Esophagus squamous epithelium (tissue), 5 donors: ENCODE measurements around the gene ZBTB42. TPM values are rescaled to one million over a fixed set of nuclear protein-coding genes. Genes with fewer than 3 reads are reported as not detected.

Source experiments
- DNase-seq: peaks from one replicate; lab custom pipeline; 2025; lab: John Stamatoyannopoulos, UW
- H3K27ac ChIP-seq, 4 donors: fragments of 200-600 bp; sonication (generic); one replicate each; pipeline ENCODE4 v1.5.1; 2016 to 2019; ENCODE audit warnings: mild to moderate bottlenecking in 1 of 4
- H3K27me3 ChIP-seq, 4 donors: fragments of 200-600 bp; sonication (generic); 1 replicate in 3 of 4; 2 replicates in 1 of 4; pipeline versions ENCODE4 v1.5.1 to v1.6.0; 2017 to 2021; ENCODE audit warnings: antibody characterized with exemption in 1 of 4
- H3K36me3 ChIP-seq, 3 donors: fragments of 200-600 bp; sonication (generic); one replicate each; pipeline ENCODE4 v1.5.1; 2016 to 2019
- H3K4me1 ChIP-seq, 3 donors: fragments of 200-600 bp; sonication (generic); one replicate each; pipeline ENCODE4 v1.5.1; 2017 to 2019
- H3K4me3 ChIP-seq, 4 donors: fragments of 200-600 bp; sonication (generic); 1 replicate in 3 of 4; 2 replicates in 1 of 4; pipeline ENCODE4 v1.5.1; 2016 to 2019; ENCODE audit warnings: mild to moderate bottlenecking in 2 of 4, moderate library complexity in 1 of 4
- H3K9me3 ChIP-seq, 3 donors: fragments of 200-600 bp; sonication (generic); one replicate each; pipeline ENCODE4 v1.5.1; 2016 to 2019
- CTCF ChIP-seq, 6 experiments: fragments of 450-650 bp in 4 of 6; fragments of 200-600 bp in 2 of 6; sonication (generic) in 2 of 6; IDR thresholded peaks; one replicate each; pipeline ENCODE4 v1.5.1; 2016 to 2019; ENCODE audit warnings: antibody characterized with exemption in 6 of 6, mild to moderate bottlenecking in 4 of 6, moderate library complexity in 4 of 6
- POLR2A ChIP-seq, 4 donors: fragments of 450-650 bp; IDR thresholded peaks; one replicate each; pipeline ENCODE4 v1.6.1; 2017; ENCODE audit warnings: antibody characterized with exemption in 4 of 4, mild to moderate bottlenecking in 4 of 4, moderate library complexity in 3 of 4
- WGBS, 2 donors: methylation state at CpG; one replicate each; pipeline ENCODE4 v1.1.5; 2018; 5-methylcytosine and 5-hydroxymethylcytosine counted together
- intact Hi-C: fragments of 100-400 bp; cut with DNase I; formaldehyde crosslinking; loops from one replicate; pipeline ENCODE4 v1.15.0; 2022
- total RNA-seq, 4 donors: library from RNA; depleted of rRNA; stranded (reverse); fragments of >200 nt; gene quantifications; one replicate each; pipeline ENCODE4 v1.1.0, GENCODE V29; 2016
- donor health status: DM: yes; HTN: yes; CAD: no.

Gene ZBTB42
- 10 to 100 TPM in 2 of 4 donors, 1 to 10 TPM in 2; 4.7 to 14.2 (median 8.4) TPM for total RNA-seq

GRCh38 chr14:104800771-104801519, at the start of gene ZBTB42:
Gene ZBTB42, plus strand, starts transcription at chr14:104801101. Its CDS starts 97 bp downstream, at chr14:104801198.
- DNase-seq: peak; percentile 21
- Histone ChIP-seq H3K4me3 (peak within 1 kb of the TSS; percentile 55 to 74 (median 60)), H3K4me1 (peaks cover 38 to 89% (median 47%) of the 10 kb centered on the region in 3 donors), H3K27ac (peak within 1 kb of the TSS; percentile 90 to 95 (median 94)), H3K27me3 (no peaks in the 10 kb centered on the region), H3K36me3 (no peaks in the 10 kb centered on the region), H3K9me3 (no peaks in the 10 kb centered on the region)
- WGBS, 2 donors: 0 to 40% methylated on average over 1 to 16 of the region's 105 CpGs
- TF ChIP-seq POLR2A (IDR thresholded peaks at IDR 0.05) (peak in 2 of 4 donors; percentile 20 to 56), CTCF (IDR thresholded peaks at IDR 0.05) (no peak)
- intact Hi-C loops: no loop called here

DNA sequence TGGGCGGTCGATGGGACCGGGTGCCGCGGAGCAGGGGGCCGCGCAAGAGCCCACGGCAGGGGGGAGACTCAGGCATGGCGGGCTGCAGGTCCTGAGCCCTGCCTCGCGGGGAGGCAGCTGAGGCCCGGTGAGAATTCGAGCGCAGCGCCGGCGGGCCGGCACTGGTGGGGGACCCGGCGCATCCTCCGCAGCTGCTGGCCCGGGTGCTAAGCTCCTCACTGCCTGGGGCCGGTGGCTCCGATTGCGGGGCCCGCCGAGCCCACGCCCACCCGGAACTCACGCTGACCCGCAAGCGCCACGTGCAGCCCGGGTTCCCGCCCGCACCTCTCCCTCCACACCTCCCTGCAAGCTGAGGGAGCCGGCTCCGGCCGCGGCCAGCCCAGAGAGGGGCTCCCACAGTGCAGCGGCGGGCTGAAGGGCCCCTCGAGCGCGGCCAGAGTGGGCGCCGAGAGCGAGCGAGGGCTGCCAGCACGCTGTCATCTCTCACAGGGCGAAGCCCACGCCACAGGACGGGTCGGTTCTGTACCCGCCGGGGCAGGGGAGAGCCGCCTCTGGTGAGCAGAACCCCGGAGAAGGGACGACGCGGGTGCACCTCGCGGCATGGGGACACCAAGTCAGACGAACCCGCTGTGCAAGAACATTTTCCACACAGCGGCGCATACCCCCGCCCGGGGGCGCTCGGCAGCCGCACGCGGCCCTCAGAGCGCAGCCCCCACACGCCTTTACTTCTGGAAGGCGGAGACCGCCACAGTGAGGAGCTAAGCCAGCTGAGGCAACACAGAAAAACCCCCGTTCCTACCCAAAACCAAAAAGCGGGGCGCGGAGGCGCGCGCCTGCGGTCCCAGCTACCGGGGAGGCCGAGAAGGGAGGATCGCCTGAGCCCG, 49.1 kb upstream of the ZBTB42 start:
- H3K36me3 ChIP-seq: peaks cover 5 to 19% (median 9%) of the 10 kb centered on the region in 3 donors
- no peaks in the 10 kb centered on the region for H3K9me3 ChIP-seq
- peak overlapping the region; percentile 76 to 99 (median 91) for H3K4me3 ChIP-seq
- WGBS, 2 donors: 20 to 30% methylated on average over 4 to 13 of the region's 90 CpGs
- H3K27me3 ChIP-seq: no peaks in the 10 kb centered on the region
- DNase-seq: no peak
- H3K4me1 ChIP-seq: peaks cover 44 to 75% (median 52%) of the 10 kb centered on the region in 3 donors
- peak overlapping the region; percentile 86 to 96 (median 95) for H3K27ac ChIP-seq
- TF ChIP-seq CTCF (IDR thresholded peaks at IDR 0.05): no peak
- intact Hi-C loops: no loop called here

DNA sequence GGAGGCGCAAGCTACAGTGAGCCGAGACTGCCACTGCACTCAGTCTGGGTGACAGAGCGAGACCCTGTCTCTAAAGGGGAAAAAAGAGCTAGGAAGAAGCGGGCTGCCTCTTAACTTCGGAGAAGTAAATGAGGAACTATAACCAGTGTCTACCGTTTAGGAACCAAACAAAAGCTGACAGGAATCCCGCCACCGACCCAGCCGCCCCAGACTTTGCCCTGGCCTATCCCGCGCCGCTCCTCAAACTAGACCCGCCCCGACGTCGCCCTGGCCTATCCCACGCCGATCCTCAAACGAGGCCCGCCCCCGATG, 48.5 kb upstream of the ZBTB42 start:
- H3K4me1 ChIP-seq: peaks cover 39 to 69% (median 47%) of the 10 kb centered on the region in 3 donors
- peak overlapping the region; percentile 76 to 99 (median 91) for H3K4me3 ChIP-seq
- H3K27me3 ChIP-seq: no peaks in the 10 kb centered on the region
- TF ChIP-seq CTCF (IDR thresholded peaks at IDR 0.05): no peak
- TF ChIP-seq POLR2A (IDR thresholded peaks at IDR 0.05): peak in 3 of 4 donors; percentile 21 to 33 (median 22)
- peak; percentile 100 for DNase-seq
- H3K27ac ChIP-seq: peak overlapping the region; percentile 86 to 96 (median 95)
- H3K9me3 ChIP-seq: no peaks in the 10 kb centered on the region
- intact Hi-C loops: no loop called here
- WGBS, 2 donors: 2 to 7% methylated on average over 10 to 18 of the region's 21 CpGs
- peaks cover 11 to 25% (median 12%) of the 10 kb centered on the region in 3 donors for H3K36me3 ChIP-seq

- intact Hi-C loops: no loop called here
Measured at GRCh38 chr14:104752735-104753527, 48.0 kb upstream of the ZBTB42 start, which contains the start of gene SIVA1. Gene SIVA1, plus strand, starts transcription at chr14:104753147. Its CDS starts 55 bp downstream, at chr14:104753202.

More at GRCh38 chr14:104752735-104753527, 48.0 kb upstream of the ZBTB42 start, which contains the start of gene SIVA1:
- Histone ChIP-seq H3K36me3 (peaks cover 14 to 31% (median 17%) of the 10 kb centered on the region in 3 donors), H3K27me3 (no peaks in the 10 kb centered on the region), H3K27ac (peak within 1 kb of the TSS; percentile 86 to 96 (median 95)), H3K4me1 (peaks cover 34 to 64% (median 41%) of the 10 kb centered on the region in 3 donors), H3K4me3 (peak within 1 kb of the TSS; percentile 76 to 99 (median 91)), H3K9me3 (no peaks in the 10 kb centered on the region)
- peak; percentile 100 for DNase-seq
- WGBS, 2 donors: 1% methylated on average over 26 of the region's 95 CpGs
- TF ChIP-seq POLR2A (IDR thresholded peaks at IDR 0.05) (peak in 3 of 4 donors; percentile 62 to 88 (median 87)), CTCF (IDR thresholded peaks at IDR 0.05) (peak in 2 of 6 experiments; percentile 23 to 25)
